Endothelial cell of umbilical vein (primary cell): Measurements from ENCODE around the gene EDRF1.

Source experiments
- MYC ChIP-seq: IDR thresholded peaks from one replicate; pipeline ENCODE4 v1.6.1; 2011; ENCODE audit warnings: mild to moderate bottlenecking, low read depth, low read length
- POLR2A ChIP-seq: IDR thresholded peaks from 2 replicates; pipeline ENCODE4 v1.6.1; 2012; ENCODE audit warnings: low read depth, mild to moderate bottlenecking, control low read depth, low read length
- TF ChIP-seq, protein P1 (sequence below), 2 donors: IDR thresholded peaks; 1 replicate in 1 of 2; 2 replicates in 1 of 2; pipeline ENCODE4 v1.5.1; 2011; ENCODE audit warnings: low read length in 2 of 2, mild to moderate bottlenecking in 2 of 2, moderate library complexity in 2 of 2, control low read depth in 1 of 2, inconsistent platforms in 1 of 2, low read depth in 1 of 2; ENCODE audit not compliant: insufficient read depth in 1 of 2; ENCODE audit errors: extremely low read depth in 1 of 2

- TF ChIP-seq, protein P1, sequence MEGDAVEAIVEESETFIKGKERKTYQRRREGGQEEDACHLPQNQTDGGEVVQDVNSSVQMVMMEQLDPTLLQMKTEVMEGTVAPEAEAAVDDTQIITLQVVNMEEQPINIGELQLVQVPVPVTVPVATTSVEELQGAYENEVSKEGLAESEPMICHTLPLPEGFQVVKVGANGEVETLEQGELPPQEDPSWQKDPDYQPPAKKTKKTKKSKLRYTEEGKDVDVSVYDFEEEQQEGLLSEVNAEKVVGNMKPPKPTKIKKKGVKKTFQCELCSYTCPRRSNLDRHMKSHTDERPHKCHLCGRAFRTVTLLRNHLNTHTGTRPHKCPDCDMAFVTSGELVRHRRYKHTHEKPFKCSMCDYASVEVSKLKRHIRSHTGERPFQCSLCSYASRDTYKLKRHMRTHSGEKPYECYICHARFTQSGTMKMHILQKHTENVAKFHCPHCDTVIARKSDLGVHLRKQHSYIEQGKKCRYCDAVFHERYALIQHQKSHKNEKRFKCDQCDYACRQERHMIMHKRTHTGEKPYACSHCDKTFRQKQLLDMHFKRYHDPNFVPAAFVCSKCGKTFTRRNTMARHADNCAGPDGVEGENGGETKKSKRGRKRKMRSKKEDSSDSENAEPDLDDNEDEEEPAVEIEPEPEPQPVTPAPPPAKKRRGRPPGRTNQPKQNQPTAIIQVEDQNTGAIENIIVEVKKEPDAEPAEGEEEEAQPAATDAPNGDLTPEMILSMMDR (IDR thresholded peaks at IDR 0.05; ENCODE audit: extremely low read depth in 1 of 2, insufficient read depth in 1 of 2, low read depth in 1 of 2, low read length in 2 of 2) = no peak
- TF ChIP-seq MYC (no peak), POLR2A (no peak)
Observed at GRCh38 chr10:125683821-125684220, 35.7 kb upstream of the EDRF1 start.
